Nucleus accumbens (tissue), 56 donors: Measurements from ENCODE around the gene HSPA1B.
"Not testable (repeated sequence)": the region's sequence is repeated elsewhere in the genome, so short reads cannot be mapped to it uniquely, and the experiment has no call there.

ENCODE experiments used
- DNase-seq, 56 donors: peaks; one replicate each; lab custom pipeline; 2025; lab: John Stamatoyannopoulos, UW

Gene HSPA1B

DNA sequence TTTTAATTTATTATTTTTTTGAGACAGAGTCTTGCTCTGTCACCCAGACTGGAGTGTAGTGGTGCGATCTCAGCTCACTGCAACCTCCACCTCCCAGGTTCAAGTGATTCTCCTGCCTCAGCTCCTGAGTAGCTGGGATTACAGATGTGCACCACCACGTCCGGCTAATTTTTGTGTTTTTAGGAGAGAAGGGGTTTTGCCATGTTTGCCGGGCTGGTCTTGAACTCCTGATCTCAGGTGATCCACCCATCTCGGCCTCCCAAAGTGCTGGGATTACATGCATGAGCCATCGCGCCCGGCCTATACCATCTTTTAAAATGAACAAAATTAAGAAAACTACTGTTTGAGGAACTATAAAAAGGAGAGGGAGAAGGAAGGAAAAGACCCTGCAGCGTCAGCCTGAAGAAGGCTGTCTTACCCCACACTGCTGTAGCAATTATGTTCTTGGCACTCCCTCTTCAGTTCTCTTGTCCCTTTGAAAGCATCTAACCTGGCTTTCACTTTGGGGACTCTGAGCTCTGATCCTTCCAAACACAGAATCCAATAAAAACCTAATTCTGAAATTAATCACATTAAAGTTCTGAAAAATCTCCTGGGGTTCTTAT, 3.8 kb upstream of the HSPA1B start:
- DNase-seq, result peak in 1 of 56 donors; percentile 4

DNA sequence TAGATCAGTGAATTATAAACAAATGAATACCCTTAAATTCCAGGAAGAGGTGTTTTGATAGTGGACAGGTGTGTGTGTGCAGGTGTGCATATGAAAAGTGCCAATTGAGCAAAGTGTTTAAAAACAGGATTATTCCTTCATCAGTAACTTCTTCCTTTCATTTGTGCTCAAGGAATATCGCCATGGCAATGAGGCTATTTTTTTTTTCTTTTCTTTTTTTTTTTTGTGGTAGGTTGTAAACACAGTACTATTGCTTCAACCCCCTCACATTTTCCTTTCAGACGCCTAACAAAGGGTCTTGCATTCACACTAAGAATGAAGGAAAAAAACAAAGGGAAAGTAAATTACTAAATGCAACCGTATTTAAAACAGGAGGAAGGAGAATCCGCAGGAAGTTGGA, 2.0 kb upstream of the HSPA1B start:
- DNase-seq, result no peak

DNA sequence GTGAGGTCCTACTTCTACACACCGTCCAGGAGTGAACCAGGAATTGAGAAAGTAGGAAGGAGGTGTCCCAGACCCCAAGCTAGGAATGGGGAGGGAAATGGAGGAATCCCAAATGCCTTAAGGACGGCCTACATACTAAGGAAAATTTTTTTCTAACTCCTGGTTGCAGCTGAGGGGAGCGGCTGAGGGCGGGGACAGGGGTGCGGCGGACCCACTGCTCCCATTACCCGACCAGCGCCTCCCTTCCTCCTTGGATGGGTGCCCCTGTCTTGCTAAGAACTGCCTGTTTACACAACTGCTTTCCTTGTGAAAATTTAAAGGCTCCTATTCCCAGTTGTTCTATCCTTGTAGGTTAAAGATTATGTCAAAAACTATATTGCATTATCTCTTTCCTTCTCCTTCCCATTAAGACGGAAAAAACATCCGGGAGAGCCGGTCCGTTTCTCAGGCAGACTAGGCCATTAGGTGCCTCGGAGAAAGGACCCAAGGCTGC, 699 bp upstream of the HSPA1B start:
- DNase-seq, result peak in 41 of 56 donors; percentile 42 to 84 (median 72)

DNA sequence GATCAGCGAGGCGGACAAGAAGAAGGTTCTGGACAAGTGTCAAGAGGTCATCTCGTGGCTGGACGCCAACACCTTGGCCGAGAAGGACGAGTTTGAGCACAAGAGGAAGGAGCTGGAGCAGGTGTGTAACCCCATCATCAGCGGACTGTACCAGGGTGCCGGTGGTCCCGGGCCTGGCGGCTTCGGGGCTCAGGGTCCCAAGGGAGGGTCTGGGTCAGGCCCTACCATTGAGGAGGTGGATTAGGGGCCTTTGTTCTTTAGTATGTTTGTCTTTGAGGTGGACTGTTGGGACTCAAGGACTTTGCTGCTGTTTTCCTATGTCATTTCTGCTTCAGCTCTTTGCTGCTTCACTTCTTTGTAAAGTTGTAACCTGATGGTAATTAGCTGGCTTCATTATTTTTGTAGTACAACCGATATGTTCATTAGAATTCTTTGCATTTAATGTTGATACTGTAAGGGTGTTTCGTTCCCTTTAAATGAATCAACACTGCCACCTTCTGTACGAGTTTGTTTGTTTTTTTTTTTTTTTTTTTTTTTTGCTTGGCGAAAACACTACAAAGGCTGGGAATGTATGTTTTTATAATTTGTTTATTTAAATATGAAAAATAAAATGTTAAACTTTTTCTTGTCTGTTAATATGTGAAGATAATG, 2.2 kb downstream of the HSPA1B start:
- DNase-seq, result peak in 25 of 56 donors; percentile 2 to 82 (median 28)

DNA sequence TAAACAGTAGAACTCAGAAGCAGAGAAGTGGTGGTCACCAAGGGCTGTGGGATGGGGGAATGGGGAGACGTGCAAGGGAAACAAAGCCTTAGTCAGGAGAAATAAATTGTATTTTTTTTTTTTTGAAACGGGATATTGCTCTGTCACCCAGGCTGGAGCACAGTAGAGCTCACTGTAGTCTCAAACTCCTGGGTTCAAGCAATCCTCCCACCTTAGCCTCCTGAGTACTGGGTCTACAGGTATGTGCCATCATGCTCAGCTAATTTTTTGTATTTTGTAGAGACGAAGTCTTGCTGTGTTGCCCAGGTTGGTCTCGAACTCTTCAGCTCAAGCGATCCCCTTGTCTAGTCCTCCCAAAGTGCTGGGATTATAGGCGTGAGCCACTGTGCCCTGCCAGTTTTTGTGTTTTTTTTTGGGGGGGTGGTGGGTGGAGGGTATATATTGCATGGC, 3.4 kb downstream of the HSPA1B start:
- DNase-seq, result peak in 8 of 56 donors; percentile 13 to 68 (median 46)

DNA sequence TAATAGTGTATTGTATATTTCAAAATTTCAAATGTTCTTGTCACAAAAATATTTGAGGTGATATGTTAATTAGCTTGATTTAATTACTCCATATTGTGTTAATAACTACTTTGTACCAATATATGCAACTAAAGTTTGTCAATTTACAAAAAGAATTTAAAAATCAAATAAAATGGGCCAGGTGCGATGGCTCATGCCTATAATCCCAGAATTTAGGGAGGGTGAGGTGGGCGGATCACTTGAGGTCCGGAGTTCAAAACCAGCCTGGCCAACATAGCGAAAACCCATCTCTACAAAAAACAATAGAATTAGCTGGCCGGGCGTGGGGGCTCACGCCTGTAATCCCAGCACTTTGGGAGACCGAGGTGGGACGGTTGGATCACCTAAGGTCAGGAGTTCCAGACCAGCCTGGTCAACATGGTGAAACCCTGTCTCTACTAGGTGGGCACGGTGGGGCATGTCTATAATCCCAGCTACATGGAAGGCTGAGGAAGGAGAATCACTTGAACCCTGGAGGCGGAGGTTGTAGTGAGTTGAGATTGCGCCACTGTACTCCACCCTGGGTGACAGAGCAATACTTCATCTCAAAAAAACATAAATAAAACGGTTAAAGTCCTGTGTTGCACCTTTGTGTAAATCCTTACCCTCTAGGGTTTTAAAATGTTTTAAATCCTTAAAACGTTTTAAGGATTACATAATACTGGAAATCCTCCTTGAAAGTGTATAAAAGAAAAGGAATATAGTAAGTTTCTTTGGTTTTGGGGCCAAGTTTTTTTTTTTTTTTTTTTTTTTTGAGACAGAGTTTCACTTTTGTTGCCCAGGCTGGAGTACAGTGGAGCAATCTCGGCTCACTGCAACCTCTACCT, 4.0 kb downstream of the HSPA1B start:
- DNase-seq, result peak in 6 of 56 donors; percentile 9 to 54 (median 40)

DNA sequence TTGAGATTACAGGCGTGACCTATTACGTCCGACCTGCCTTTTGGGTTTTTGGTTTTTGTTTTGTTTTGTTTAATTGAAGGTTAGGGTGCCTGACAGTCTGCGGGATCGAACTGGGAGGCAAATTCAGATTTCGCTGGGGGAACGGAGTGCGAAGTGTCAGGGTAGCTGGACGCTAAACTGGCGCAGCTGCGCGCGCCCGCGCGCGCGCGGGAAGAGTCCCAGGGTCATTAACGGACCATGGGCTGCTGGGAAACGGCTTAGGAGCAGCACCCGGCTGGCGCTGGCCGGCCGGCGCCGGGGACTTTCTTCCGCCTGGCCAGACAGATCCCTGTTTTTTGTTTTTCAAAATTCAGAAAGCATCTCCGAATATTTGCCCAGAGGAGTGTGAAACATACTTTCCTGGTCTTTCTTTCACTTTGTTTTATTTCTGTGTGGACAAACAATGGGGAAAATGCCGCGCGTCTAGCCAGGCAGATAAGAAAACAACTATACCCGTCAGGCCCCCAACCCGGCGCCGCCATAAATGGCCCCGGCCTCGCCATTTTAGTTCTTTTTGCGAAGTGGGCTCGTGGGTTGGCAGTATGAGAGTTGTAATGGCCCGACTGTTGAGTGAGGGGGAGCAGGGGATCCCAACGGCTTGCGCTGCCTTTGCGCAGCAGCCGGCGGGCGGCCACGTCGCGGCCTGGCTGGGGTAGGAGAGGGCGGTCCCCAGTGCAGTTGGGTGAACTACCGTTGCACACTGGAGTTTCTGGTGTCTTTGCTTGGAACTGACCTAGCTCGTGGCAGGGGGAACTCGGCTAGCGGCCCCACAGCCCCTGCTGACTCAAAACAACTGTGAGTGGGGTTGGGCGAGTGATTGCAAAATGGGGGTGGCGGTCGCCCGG, 7.1 kb downstream of the HSPA1B start:
- peak in 55 of 56 donors; percentile 26 to 93 (median 82) for DNase-seq

DNA sequence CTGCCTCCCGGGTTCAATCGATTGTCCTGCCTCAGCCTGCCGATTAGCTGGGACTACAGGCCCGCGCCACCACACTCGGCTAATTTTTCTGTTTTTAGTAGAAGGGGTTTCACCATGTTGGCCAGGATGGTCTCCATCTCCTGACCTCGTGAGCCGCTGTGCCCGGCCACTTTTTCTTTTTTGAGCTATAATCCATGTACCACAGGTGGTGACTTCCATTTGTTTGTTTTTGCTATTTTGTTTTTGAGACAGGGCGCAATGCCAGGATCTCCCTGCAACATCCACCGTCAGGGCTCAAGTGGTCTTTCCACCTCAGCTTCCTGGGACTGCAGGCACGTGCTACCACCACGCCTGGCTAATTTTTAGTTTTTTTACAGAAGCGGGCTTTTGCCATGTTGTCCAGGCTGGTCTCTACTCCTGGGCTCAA, 8.5 kb downstream of the HSPA1B start:
- DNase-seq, result no peak

DNA sequence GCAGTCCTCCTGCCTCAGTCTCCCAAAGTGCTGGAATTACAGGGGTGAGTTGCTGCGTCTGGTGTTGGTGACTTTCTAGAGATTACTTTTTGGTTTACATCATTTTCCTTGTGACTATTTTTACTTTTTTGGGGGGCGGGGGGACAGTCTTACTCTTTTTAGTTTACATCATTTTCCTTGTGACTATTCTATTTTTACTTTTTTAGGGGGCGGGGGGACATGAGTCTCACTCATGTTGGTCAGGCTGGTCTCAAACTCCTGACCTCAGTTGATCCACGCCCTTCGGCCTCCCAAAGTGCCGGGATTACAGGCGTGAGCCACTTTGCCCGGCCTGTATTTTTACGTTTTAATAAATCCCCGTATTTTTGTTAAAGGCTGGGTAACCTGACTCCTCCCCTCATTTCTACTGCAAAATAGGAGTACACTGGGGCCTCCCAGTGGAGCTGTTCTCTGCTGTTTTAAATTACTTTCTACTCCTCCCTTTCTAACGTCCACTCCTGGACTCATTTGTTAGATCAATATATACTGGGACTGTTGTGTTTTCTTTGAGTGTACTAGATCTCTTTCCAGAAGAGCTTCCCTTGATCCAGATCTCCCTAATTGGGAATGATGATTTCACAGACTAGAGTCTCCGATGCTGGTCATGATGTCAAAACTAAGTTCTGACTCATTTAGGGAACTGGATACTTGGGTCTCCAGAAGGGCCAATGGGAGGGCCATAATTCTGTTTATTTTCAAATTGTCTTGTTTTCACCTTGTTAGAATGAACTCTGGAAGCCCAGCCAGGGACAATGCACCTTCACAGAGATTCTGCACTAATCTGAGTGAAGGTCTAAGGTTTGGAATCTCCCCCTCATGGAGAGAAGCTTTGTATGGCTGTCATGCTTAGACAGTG, 9.2 kb downstream of the HSPA1B start:
- DNase-seq, result no peak

DNA sequence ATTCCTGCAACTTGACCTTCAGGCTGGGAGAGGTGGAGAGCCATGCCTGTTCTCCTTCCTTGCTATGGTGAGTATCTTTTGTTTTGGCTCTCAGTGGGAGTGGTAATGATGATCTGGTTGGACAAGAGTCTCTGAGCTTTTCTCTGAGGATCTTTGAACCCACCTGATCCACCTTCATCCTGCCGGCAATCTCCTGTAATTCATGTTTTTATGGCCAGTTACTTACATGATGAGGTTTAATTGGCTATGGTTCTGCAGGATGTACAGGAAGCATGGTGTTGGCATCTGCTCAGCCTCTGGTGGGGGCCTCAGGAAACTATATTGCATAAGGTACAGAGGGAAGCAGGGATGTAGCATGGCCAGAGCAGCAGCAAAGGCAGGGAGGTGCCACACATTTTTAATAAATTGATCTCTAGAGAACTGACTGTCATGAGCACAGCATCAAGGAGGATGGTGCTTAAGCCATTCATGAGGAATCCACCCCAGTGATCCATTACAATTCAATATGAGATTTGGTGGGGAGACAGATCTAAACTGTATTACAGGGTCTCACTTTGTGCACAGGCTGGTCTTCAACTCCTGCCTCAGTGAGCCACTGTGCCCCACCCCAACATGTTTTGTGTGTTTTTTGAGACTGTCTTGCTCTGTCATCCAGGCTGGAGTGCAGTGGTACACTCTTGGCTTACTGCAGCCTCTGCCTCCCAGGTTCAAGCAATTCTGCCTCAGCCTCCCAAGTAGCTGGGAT, 10.0 kb downstream of the HSPA1B start:
- DNase-seq, result no peak

DNA sequence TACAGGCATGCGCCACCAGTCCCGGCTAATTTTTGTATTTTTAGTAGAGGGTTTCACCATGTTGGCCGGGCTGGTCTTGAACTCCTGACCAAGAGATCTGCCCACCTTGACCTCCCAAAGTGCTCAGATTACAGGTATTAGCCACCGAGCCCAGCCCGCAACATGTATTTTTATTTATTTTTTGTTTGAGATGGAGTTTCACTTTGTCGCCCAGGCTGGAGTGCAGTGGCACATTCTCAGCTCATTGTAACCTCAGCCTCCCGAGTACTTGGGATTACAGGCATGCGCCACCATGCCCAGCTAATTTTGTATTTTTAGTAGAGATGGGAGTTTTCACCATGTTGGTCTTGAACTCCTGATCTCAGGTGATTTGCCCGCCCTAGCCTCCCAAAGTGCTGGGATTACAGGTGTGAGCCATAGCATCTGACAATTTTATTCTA, 10.6 kb downstream of the HSPA1B start:
- not testable (repeated sequence) for DNase-seq

DNA sequence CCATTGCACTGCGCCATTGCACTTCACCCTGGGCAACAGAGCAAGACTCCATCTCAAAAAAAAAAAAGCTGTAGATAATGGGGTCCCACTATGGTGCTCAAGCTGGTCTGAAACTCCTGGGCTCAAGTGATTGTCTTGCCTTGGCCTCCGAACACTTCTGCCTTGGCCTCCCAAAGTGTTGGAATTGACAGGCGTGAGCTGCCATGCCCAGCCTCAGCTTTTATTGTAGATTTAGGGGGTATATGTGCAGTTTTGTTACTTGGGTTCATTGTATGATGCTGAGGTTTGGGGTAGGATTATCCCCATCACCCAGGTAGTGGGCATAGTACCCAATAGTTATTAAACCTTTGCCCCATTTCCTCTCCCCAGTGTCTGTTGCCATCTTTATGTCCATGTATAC, 11.4 kb downstream of the HSPA1B start:
- DNase-seq, result no peak

DNA sequence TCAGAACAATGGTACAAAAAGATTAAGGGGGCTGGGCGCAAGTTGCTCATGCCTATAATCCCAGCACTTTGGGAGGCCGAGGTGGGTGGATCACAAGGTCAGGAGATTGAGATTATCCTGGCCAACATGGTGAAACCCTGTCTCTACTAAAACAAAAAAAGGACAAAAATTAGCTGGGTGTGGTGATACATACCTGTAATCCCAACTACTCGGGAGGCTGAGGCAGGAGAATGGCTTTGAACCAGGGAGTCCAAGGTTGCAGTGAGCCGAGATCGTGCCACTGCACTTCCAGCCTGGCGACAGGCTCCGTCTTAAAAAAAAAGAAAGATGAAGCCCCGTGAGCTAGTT, 12.2 kb downstream of the HSPA1B start:
- DNase-seq, result not testable (repeated sequence)

DNA sequence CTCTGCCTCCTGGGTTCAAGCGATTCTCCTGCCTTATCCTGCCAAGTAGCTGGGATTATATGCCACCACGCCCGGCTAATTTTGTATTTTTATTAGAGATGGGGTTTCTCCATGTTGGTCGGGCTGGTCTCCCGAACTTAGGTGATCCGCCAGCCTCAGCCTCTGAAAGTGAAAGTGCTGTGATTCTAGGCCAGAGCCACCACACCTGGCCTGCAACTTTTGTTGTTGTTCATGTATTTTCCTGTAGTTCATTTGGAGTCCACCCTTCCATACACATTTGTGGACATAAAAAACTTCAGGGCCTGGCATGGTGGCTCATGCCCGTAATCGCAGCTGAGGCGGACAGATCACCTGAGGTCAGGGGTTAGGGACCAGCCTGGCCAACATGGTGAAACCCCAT, 14.5 kb downstream of the HSPA1B start:
- no peak for DNase-seq

DNA sequence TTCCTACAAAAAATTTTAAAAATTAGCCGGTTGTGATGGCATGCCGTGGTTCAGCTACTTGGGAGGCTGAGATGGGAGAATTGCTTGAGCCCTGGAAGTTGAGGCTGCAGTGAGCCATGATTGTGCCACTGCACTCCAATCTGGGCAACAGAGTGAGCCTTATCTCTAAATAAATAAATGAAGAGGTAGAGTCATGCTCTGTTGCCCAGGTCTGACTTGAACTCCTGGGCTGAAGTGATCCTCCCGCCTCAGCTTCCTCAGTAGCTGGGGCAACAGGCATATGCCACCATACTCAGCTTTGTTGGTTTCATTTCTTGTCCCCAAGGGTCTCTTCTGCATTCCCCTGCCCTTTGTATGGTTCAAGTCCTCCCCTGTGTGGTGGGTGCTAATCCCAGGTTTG, 17.0 kb downstream of the HSPA1B start:
- DNase-seq, result no peak

DNA sequence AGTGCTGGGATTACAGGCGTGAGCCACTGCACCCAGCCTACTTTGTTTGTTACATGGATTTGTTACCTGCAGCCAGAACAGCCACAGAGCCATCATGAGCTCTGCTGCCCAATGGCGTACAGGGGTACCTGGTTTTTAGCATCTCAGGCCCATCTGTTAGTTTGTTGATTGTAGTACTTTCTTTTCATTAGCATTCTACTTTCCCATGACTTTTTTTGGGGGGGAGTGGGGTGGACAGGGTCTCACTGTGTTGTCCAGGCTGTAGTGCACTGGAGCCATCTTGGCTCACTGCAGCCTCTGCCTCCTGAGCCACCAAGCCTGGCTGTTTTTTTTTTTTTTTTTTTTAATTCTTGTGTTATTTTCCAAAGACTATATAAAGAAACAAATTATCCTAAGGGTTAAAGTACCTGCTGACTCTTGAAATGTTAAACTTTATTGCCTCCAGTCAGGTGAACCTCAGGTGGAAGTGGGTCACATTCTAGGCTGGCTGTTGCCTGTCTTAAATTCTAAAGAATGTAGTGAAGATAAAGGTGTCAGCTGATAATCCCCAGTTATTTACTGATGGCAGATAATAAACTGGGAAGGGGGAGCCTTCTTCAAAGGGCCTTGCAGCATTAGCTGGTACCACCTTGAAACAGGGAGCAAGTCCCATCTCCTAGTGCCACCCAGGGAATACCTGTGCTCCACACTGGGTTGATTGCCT, 19.9 kb downstream of the HSPA1B start:
- DNase-seq, result no peak

DNA sequence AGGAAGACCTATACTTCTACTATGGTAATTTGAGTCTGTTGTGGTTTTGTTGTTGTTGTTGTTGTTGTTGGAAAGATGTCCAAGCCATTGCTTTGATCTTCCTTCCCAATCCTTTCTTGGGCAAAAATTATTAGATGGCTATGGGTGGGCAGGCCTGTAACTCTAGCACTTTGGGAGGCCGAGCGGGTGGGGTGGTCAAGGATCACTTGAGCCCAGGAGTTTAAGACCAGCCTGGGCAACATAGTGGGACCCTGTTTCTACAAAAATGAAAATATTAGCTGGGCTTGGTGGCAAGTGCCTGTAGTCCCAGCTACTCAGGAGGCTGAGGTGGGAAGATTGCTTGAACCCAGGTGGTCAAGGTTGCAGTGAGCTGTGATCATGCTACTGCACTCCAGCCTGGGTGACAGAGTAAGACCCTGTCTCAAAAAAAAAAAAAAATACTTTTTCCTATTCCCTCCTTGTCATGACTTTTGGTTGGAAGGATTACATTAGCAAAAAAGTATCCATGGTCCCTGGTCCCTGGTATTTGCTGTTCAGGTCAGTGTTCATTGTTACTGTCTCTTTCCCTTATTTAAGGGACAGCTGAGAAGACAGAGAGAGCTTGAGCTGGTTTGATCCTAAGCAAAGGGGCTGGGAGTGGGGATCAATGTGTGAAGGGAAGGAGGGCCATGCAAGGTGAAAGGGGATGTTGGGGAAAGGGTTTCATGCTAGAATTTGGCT, 23.4 kb downstream of the HSPA1B start:
- DNase-seq, result no peak
